ENCODE results near the gene TRPV4. TPM values are rescaled to one million over a fixed set of nuclear protein-coding genes. Genes with fewer than 3 reads are reported as not detected.

TRPV4 gene
- total RNA-seq, 4 donors from 2014 or later = not detected

- Histone ChIP-seq H3K27me3 (peaks cover 0 to 6% (median 0%) of the 10 kb centered on the region in 3 donors), H3K4me3 (no peak overlapping the region), H3K9me3 (no peaks in the 10 kb centered on the region), H3K4me1 (peaks cover 0 to 6% of the 10 kb centered on the region in 2 donors), H3K27ac (no peak overlapping the region), H3K36me3 (no peaks in the 10 kb centered on the region)
- ATAC-seq = no peak
- intact Hi-C loops (cut with DNase I; ENCODE audit: low total_unique reads) (no loop called here), in situ Hi-C loops (cut with MboI; ENCODE audit: low sequenced_read_pairs in 4 of 4) (no loop called here)
- no peak for TF ChIP-seq POLR2A (IDR thresholded peaks at IDR 0.05)
- no peak for TF ChIP-seq CTCF (IDR thresholded peaks at IDR 0.05 in 4 of 5, conservative IDR thresholded peaks at IDR 0.05 in 1 of 5)
- DNase-seq = no peak
Observed at GRCh38 chr12:109822416-109822815, 10.8 kb downstream of the TRPV4 start.

GRCh38 chr12:109821968-109822367, 11.2 kb downstream of the TRPV4 start:
- no peak overlapping the region for H3K27ac ChIP-seq
- peaks cover 0 to 6% (median 0%) of the 10 kb centered on the region in 3 donors for H3K27me3 ChIP-seq
- peaks cover 0 to 6% of the 10 kb centered on the region in 2 donors for H3K4me1 ChIP-seq
- no peaks in the 10 kb centered on the region for H3K36me3 ChIP-seq
- no peak for DNase-seq
- H3K4me3 ChIP-seq = no peak overlapping the region
- H3K9me3 ChIP-seq = no peaks in the 10 kb centered on the region
- in situ Hi-C loops (cut with MboI; ENCODE audit: low sequenced_read_pairs in 4 of 4) (no loop called here), intact Hi-C loops (cut with DNase I; ENCODE audit: low total_unique reads) (no loop called here)
- no peak for ATAC-seq
- TF ChIP-seq POLR2A (IDR thresholded peaks at IDR 0.05) (no peak), CTCF (IDR thresholded peaks at IDR 0.05 in 4 of 5, conservative IDR thresholded peaks at IDR 0.05 in 1 of 5) (no peak)

- Histone ChIP-seq H3K27me3 (peaks cover 0 to 6% (median 0%) of the 10 kb centered on the region in 3 donors), H3K4me3 (no peak overlapping the region), H3K36me3 (no peaks in the 10 kb centered on the region), H3K9me3 (no peaks in the 10 kb centered on the region), H3K27ac (no peak overlapping the region), H3K4me1 (peaks cover 0 to 6% of the 10 kb centered on the region in 2 donors)
- DNase-seq (no peak), ATAC-seq (no peak)
- in situ Hi-C loops (cut with MboI; ENCODE audit: low sequenced_read_pairs in 4 of 4) = no loop called here
- TF ChIP-seq CTCF (IDR thresholded peaks at IDR 0.05 in 4 of 5, conservative IDR thresholded peaks at IDR 0.05 in 1 of 5) = no peak
- no peak for TF ChIP-seq POLR2A (IDR thresholded peaks at IDR 0.05)
- intact Hi-C loops (cut with DNase I; ENCODE audit: low total_unique reads) = no loop called here
Observed at GRCh38 chr12:109820816-109821381, 12.3 kb downstream of the TRPV4 start.

GRCh38 chr12:109818905-109819500, 14.2 kb downstream of the TRPV4 start:
- intact Hi-C loops (cut with DNase I; ENCODE audit: low total_unique reads) (no loop called here), in situ Hi-C loops (cut with MboI; ENCODE audit: low sequenced_read_pairs in 4 of 4) (no loop called here)
- no peaks in the 10 kb centered on the region for H3K9me3 ChIP-seq
- no peak overlapping the region for H3K27ac ChIP-seq
- TF ChIP-seq POLR2A (IDR thresholded peaks at IDR 0.05) (no peak), CTCF (IDR thresholded peaks at IDR 0.05 in 4 of 5, conservative IDR thresholded peaks at IDR 0.05 in 1 of 5) (no peak)
- H3K4me3 ChIP-seq = no peak overlapping the region
- peaks cover 0 to 6% of the 10 kb centered on the region in 2 donors for H3K4me1 ChIP-seq
- H3K27me3 ChIP-seq = peaks cover 0 to 6% (median 0%) of the 10 kb centered on the region in 3 donors
- DNase-seq (no peak), ATAC-seq (no peak)
- no peaks in the 10 kb centered on the region for H3K36me3 ChIP-seq
